ENCODE results near the gene GABRG3.

DNA sequence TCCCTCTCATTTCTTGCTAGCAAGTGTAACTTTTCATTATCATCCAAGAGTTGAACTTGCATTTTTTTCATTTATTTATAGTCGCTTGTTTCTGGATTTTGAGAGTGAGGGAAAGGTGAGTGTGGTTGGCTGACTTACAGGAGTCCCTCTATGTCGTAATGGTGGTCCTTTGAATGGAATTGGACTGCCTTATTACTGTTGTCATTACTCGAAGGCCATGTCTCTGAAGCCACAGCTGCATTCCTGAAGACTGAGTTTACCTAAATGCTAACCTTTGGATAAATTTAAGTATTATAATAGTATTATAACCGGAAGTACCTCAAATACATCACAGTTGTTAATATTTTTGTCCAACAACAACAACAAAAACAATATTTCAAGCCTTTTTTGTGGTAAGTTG, 488.9 kb downstream of the GABRG3 start:
- TF ChIP-seq CTCF (IDR thresholded peaks at IDR 0.05; ENCODE audit: extremely low read depth in 1 of 2, insufficient read depth in 1 of 2, low read depth in 1 of 2, low read length in 2 of 2) = no peak
- TF ChIP-seq EZH2 (IDR thresholded peaks at IDR 0.05; ENCODE audit: borderline replicate concordance, low read depth, low read length, severe bottlenecking) = no peak
- no peak for TF ChIP-seq POLR2A (IDR thresholded peaks at IDR 0.05; ENCODE audit: low read depth, low read length)

Data from endothelial cell of umbilical vein (primary cell).